Activated CD4-positive, alpha-beta memory T cell treated with anti-CD3 and anti-CD28 coated beads for 36 hours (primary cell): Measurements from ENCODE around the gene RNF207. TPM values are rescaled to one million over a fixed set of nuclear protein-coding genes. Genes with fewer than 3 reads are reported as not detected.

Experiments
- CTCF ChIA-PET: fragments of 350-600 bp; sonication (Branson Sonifier 250); formaldehyde crosslinking; loops from one replicate; lab custom pipeline; 2021; ENCODE audit warnings: antibody characterized with exemption, inconsistent platforms; lab: Charles Lee
- POLR2A ChIA-PET: fragments of 350-600 bp; sonication (Branson Sonifier 250); formaldehyde crosslinking; loops from one replicate; lab custom pipeline; 2021; ENCODE audit warnings: antibody characterized with exemption; lab: Charles Lee
- DNase-seq: peaks from one replicate; pipeline ENCODE4 v3.0.0-alpha.2; 2020
- H3K27ac Mint-ChIP-seq: one replicate; pipeline ENCODE4 v1.8.0; 2021; ENCODE audit warnings: mixed read lengths
- H3K27me3 Mint-ChIP-seq: one replicate; pipeline ENCODE4 v1.8.0; 2021; ENCODE audit warnings: mixed read lengths
- H3K36me3 Mint-ChIP-seq: one replicate; pipeline ENCODE4 v1.8.0; 2021; ENCODE audit warnings: mixed read lengths
- H3K4me1 Mint-ChIP-seq: one replicate; pipeline ENCODE4 v1.8.0; 2021; ENCODE audit warnings: low read depth, mixed read lengths
- H3K4me3 Mint-ChIP-seq: one replicate; pipeline ENCODE4 v1.8.0; 2021; ENCODE audit warnings: mild to moderate bottlenecking, mixed read lengths
- H3K9me3 Mint-ChIP-seq: one replicate; pipeline ENCODE4 v1.8.0; 2021; ENCODE audit warnings: mixed read lengths
- intact Hi-C: fragments of 100-400 bp; cut with micrococcal nuclease; formaldehyde crosslinking; loops from one replicate; pipeline ENCODE4 v1.15.1; 2023
- total RNA-seq, 2 experiments: library from RNA; stranded (reverse); gene quantifications; one replicate each; pipeline ENCODE4 v1.2.3, GENCODE V29; 2021

RNF207 gene
- total RNA-seq, 2 experiments from 2014 or later = 14.7 to 18.4 TPM

GRCh38 chr1:6188466-6188865, 17.5 kb upstream of the RNF207 start:
- Mint-ChIP-seq H3K9me3 (no peaks in the 10 kb centered on the region), H3K27ac (no peak overlapping the region), H3K4me3 (no peak overlapping the region), H3K27me3 (no peaks in the 10 kb centered on the region), H3K4me1 (peaks cover 36% of the 10 kb centered on the region), H3K36me3 (peaks cover 43% of the 10 kb centered on the region)
- no peak for DNase-seq
- intact Hi-C loops = no loop called here
- POLR2A ChIA-PET = interaction anchor here (0.7 kb wide), 1 partner anchor 245 kb away, joined by 3 read pairs; no protein-coding TSS in a partner anchor
- CTCF ChIA-PET = no interaction called here

GRCh38 chr1:6191968-6192367, 14.0 kb upstream of the RNF207 start:
- CTCF ChIA-PET = interaction anchor here (3.6 kb wide), 1 partner anchor 14 kb away, joined by 16 read pairs; the partner anchor contains the start of gene RNF207
- H3K4me3 Mint-ChIP-seq = no peak overlapping the region
- H3K9me3 Mint-ChIP-seq = no peaks in the 10 kb centered on the region
- H3K27me3 Mint-ChIP-seq = no peaks in the 10 kb centered on the region
- no peak overlapping the region for H3K27ac Mint-ChIP-seq
- H3K36me3 Mint-ChIP-seq = peaks cover 41% of the 10 kb centered on the region
- H3K4me1 Mint-ChIP-seq = peaks cover 20% of the 10 kb centered on the region
- POLR2A ChIA-PET = interaction anchor here (0.6 kb wide), 1 partner anchor 57 kb away, joined by 5 read pairs; no protein-coding TSS in a partner anchor
- no peak for DNase-seq
- intact Hi-C loops = no loop called here

- H3K4me3 Mint-ChIP-seq = peak overlapping the region; percentile 90
- POLR2A ChIA-PET = interaction anchor here (0.6 to 1.9 kb wide), 6 partner anchors 8 to 171 kb away, joined by 3 to 5 read pairs (median 4); no protein-coding TSS in a partner anchor
- H3K4me1 Mint-ChIP-seq = peaks cover 39% of the 10 kb centered on the region
- peak overlapping the region; percentile 79 for H3K27ac Mint-ChIP-seq
- H3K36me3 Mint-ChIP-seq = peaks cover 38% of the 10 kb centered on the region
- no peaks in the 10 kb centered on the region for H3K27me3 Mint-ChIP-seq
- intact Hi-C loops = loop anchor here (2.0 to 5.0 kb wide), 4 partner anchors 17 to 264 kb away; partner anchors contain the start of genes CHD5 and ICMT
- no peak for DNase-seq
- CTCF ChIA-PET = interaction anchor here (1.2 to 3.8 kb wide), 2 partner anchors 10 to 13 kb away, joined by 3 to 17 read pairs; no protein-coding TSS in a partner anchor
- no peaks in the 10 kb centered on the region for H3K9me3 Mint-ChIP-seq
Observed at GRCh38 chr1:6197746-6198427, 8.0 kb upstream of the RNF207 start.

GRCh38 chr1:6198646-6199297, 7.1 kb upstream of the RNF207 start:
- Mint-ChIP-seq H3K4me1 (peaks cover 39% of the 10 kb centered on the region), H3K9me3 (no peaks in the 10 kb centered on the region), H3K27ac (peak overlapping the region; percentile 79), H3K36me3 (peaks cover 34% of the 10 kb centered on the region), H3K4me3 (peak overlapping the region; percentile 90), H3K27me3 (no peaks in the 10 kb centered on the region)
- intact Hi-C loops = loop anchor here (1.0 to 5.0 kb wide), 5 partner anchors 18 to 264 kb away; partner anchors contain the start of genes CHD5 and ICMT
- POLR2A ChIA-PET = interaction anchor here (0.6 to 1.9 kb wide), 5 partner anchors 8 to 194 kb away, joined by 3 to 5 read pairs (median 4); no protein-coding TSS in a partner anchor
- DNase-seq = peak; percentile 45
- CTCF ChIA-PET = interaction anchor here (1.2 to 3.8 kb wide), 2 partner anchors 11 to 13 kb away, joined by 3 to 17 read pairs; no protein-coding TSS in a partner anchor

GRCh38 chr1:6199298-6200187, 6.4 kb upstream of the RNF207 start, which contains the start of gene RPL22:
Gene RPL22 (minus strand): TSS chr1:6199595. CDS start chr1:6199573, 22 bp downstream.
- intact Hi-C loops = loop anchor here (1.0 to 5.0 kb wide), 5 partner anchors 19 to 263 kb away; partner anchors contain the start of genes CHD5 and ICMT
- Mint-ChIP-seq H3K4me3 (peak within 1 kb of the TSS; percentile 90), H3K27me3 (no peaks in the 10 kb centered on the region), H3K27ac (peak within 1 kb of the TSS; percentile 91), H3K4me1 (peaks cover 39% of the 10 kb centered on the region), H3K36me3 (peaks cover 31% of the 10 kb centered on the region), H3K9me3 (no peaks in the 10 kb centered on the region)
- ChIA-PET CTCF (interaction anchor here (0.6 to 3.8 kb wide), 5 partner anchors 10 to 447 kb away, joined by 3 to 17 read pairs (median 3); no protein-coding TSS in a partner anchor), POLR2A (interaction anchor here (0.9 to 1.9 kb wide), 4 partner anchors 35 to 193 kb away, joined by 3 to 5 read pairs (median 3); partner anchors contain the start of gene HES3)
- DNase-seq = peak; percentile 99

GRCh38 chr1:6200188-6200809, 5.6 kb upstream of the RNF207 start:
- CTCF ChIA-PET = interaction anchor here (0.6 to 3.8 kb wide), 5 partner anchors 9 to 446 kb away, joined by 3 to 17 read pairs (median 3); partner anchors contain the start of gene ICMT
- intact Hi-C loops = no loop called here

GRCh38 chr1:6202256-6202655, 3.7 kb upstream of the RNF207 start:
- POLR2A ChIA-PET = interaction anchor here (0.9 kb wide), 1 partner anchor 23 kb away, joined by 3 read pairs; no protein-coding TSS in a partner anchor

More at GRCh38 chr1:6200188-6200809, 5.6 kb upstream of the RNF207 start:
- Mint-ChIP-seq H3K36me3 (peaks cover 29% of the 10 kb centered on the region), H3K4me1 (peaks cover 45% of the 10 kb centered on the region), H3K27me3 (no peaks in the 10 kb centered on the region), H3K9me3 (no peaks in the 10 kb centered on the region), H3K27ac (peak overlapping the region; percentile 91), H3K4me3 (peak overlapping the region; percentile 90)
- no peak for DNase-seq
- POLR2A ChIA-PET = interaction anchor here (0.9 to 1.4 kb wide), 3 partner anchors 43 to 192 kb away, joined by 3 read pairs; partner anchors contain the start of gene HES3

GRCh38 chr1:6206520-6206855, 569 bp downstream of the RNF207 start:
- POLR2A ChIA-PET = interaction anchor here (1.0 to 3.2 kb wide), 4 partner anchors 8 to 38 kb away, joined by 3 to 16 read pairs (median 3); partner anchors contain the start of gene ICMT

More at GRCh38 chr1:6202256-6202655, 3.7 kb upstream of the RNF207 start:
- CTCF ChIA-PET = interaction anchor here (1.5 to 1.9 kb wide), 3 partner anchors 17 to 221 kb away, joined by 3 to 6 read pairs (median 4); no protein-coding TSS in a partner anchor
- intact Hi-C loops = no loop called here
- Mint-ChIP-seq H3K4me3 (no peak overlapping the region), H3K27ac (no peak overlapping the region), H3K27me3 (peaks cover 3% of the 10 kb centered on the region), H3K4me1 (peaks cover 37% of the 10 kb centered on the region), H3K9me3 (no peaks in the 10 kb centered on the region), H3K36me3 (peaks cover 16% of the 10 kb centered on the region)
- no peak for DNase-seq

GRCh38 chr1:6207075-6207885, 1.4 kb downstream of the RNF207 start:
- ChIA-PET CTCF (interaction anchor here (1.0 to 3.5 kb wide), 9 partner anchors 10 to 185 kb away, joined by 3 to 16 read pairs (median 5); partner anchors contain the start of gene HES3), POLR2A (interaction anchor here (1.0 to 3.2 kb wide), 4 partner anchors 9 to 37 kb away, joined by 3 to 16 read pairs (median 3); partner anchors contain the start of gene ICMT)
- intact Hi-C loops = no loop called here
- peak overlapping the region; percentile 75 for H3K4me3 Mint-ChIP-seq
- H3K27me3 Mint-ChIP-seq = peaks cover 13% of the 10 kb centered on the region
- no peak overlapping the region for H3K27ac Mint-ChIP-seq
- DNase-seq = no peak
- H3K4me1 Mint-ChIP-seq = peaks cover 14% of the 10 kb centered on the region
- peaks cover 4% of the 10 kb centered on the region for H3K36me3 Mint-ChIP-seq
- no peaks in the 10 kb centered on the region for H3K9me3 Mint-ChIP-seq

More at GRCh38 chr1:6206520-6206855, 569 bp downstream of the RNF207 start:
- H3K4me3 Mint-ChIP-seq = peak overlapping the region; percentile 75
- peaks cover 4% of the 10 kb centered on the region for H3K36me3 Mint-ChIP-seq
- H3K27me3 Mint-ChIP-seq = peaks cover 13% of the 10 kb centered on the region
- no peak overlapping the region for H3K27ac Mint-ChIP-seq
- intact Hi-C loops = no loop called here
- no peaks in the 10 kb centered on the region for H3K9me3 Mint-ChIP-seq
- no peak for DNase-seq
- peaks cover 14% of the 10 kb centered on the region for H3K4me1 Mint-ChIP-seq
- CTCF ChIA-PET = interaction anchor here (0.9 to 3.5 kb wide), 11 partner anchors 9 to 185 kb away, joined by 3 to 16 read pairs (median 4); partner anchors contain the start of genes HES3 and ICMT
